HG03439 (cell line): ENCODE data around the gene TBL1X.

ENCODE experiments used
- ATAC-seq: cut with Tn5 transposase; IDR thresholded peaks from one replicate; pipeline ENCODE4 v1.9.1; 2021; ENCODE audit warnings: mild to moderate bottlenecking, moderate library complexity; ENCODE audit not compliant: unreplicated experiment

The TBL1X gene

DNA sequence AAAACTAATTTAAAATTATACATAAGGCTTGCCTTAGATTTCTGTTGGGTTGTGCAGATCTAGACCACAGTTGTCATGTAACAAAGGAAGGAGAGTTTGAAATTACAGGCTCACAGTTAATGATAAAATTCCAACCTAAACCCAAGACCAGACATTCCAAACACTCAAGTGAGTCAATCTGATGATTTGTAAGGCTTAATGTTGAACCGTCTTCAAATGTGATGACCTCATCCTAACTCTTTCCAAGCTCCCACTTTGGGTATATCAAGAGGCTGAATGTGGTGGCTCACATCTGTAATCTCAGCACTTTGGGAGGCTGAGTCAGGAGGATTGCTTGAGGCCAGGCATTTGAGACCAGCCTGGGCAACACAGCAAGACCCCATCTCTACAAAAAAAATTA, 149.2 kb downstream of the TBL1X start:
- no peak for ATAC-seq

DNA sequence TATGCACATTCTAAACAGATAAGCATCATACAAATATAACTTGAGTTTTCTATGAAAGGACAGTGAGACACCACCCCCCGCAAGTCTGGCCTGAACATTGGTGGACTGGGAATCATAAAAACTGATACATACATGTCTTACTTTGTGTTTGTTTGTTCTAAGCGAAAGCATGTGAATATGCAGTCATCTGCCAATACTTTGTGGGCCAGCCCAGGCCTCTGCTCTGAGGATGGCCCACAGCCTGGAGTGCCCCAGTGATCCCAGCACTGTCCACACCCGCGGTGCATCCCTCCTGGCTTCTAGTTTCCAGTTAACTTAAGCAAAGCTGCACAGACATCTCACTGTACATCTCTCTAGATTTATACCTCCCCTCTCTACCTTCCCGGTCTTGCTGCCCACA, 154.3 kb downstream of the TBL1X start:
- ATAC-seq = no peak

- no peak for ATAC-seq
Observed at GRCh38 chrX:9619581-9619980, 154.7 kb downstream of the TBL1X start.

DNA sequence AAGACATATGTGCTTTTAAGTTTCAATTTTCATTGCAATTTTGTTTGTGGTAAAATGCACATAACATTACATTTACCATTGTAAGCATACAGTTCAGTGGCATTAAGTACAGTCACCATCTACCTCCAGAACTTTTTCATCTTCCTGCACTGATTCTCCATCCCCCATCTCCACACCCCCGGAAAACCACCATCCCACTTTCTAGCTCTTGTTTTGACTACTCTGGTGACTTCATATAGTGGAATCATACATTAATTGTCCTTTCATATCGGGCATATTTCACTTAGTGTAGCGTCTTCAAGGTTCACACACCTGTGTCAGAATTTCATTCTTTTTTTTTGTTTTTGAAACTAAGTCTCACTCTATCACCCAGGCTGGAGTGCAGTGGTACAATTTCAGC, 157.3 kb downstream of the TBL1X start:
- ATAC-seq = no peak

DNA sequence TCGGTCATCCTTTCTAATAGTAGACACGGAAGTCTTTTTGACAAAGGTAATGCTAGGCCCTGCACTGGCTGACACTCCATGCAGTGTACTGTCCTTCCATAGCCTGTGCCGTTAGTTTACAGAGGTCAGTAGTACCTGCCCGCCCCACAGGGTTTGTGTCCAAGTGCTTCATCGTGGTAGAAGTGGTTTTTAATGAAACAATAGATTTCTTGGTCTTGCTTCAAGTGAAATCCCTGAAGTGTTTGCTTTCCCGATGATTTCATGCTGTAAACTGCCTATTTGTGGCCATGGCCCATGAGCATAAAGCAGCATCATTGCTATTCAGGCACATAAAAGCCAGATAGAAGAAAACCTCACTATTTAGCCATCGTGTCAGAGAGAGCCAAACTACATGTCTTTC, 161.5 kb downstream of the TBL1X start:
- ATAC-seq = no peak

GRCh38 chrX:9627922-9628321, 163.1 kb downstream of the TBL1X start:
- no peak for ATAC-seq

DNA sequence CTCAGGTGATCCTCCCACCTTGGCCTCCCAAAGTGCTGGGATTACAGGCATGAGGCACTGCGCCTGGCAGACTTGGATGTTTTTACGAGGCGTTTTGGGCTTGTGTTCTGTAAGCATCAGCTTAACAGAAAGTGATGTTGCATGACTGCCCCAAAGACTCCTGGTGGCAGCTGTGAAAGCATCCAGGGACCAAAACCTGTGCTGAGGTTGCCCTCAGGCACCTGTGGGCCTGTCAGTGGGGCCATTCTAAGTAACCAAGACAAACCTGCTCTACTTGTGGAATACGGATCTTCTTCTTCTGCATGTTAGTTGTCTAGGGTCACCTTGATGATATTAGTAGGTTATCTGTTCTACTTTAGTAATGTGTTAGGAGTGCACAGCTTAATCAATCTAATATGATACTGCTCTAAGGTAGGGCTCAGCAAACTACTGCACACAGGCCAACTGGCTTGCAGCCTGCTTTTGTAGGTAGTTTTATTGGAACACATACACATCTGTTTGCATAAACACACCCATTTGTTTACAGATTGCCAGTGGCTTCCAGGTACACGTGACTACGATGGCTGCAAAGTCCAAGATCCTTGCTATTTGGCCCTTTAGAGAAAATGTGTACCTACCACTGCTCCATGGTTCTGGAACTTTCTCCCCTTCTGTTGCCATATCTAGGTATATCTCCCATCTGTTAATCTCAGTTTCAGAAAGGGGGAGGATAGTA, 164.1 kb downstream of the TBL1X start:
- ATAC-seq = no peak

GRCh38 chrX:9634551-9634950, 169.7 kb downstream of the TBL1X start:
- ATAC-seq = no peak

DNA sequence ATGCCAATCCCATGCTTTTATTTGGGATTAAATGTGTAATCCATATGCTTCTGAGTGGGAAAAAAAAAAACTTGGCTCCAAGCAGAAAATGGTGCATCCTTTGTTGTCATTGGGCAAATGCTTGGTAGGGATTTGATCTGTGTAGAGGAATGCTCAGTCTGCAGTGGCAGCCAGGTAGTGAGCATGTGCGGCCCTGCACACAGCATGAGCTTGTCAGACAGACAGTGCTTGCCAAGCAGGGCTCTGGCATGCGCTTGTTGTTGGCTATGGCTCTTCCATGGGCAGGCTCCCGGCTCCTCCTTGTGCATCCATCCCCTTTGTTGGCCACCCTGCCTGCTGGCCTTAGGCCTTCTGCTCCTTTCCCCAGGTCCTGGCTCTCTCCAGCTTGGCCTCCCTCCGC, 170.5 kb downstream of the TBL1X start:
- no peak for ATAC-seq

- no peak for ATAC-seq
Observed at GRCh38 chrX:9635803-9636202, 170.9 kb downstream of the TBL1X start.

- no peak for ATAC-seq
Observed at GRCh38 chrX:9638871-9639270, 174.0 kb downstream of the TBL1X start.

GRCh38 chrX:9642270-9642995, 177.6 kb downstream of the TBL1X start:
- ATAC-seq = no peak

- ATAC-seq = no peak
Observed at GRCh38 chrX:9643807-9644206, 178.9 kb downstream of the TBL1X start.

DNA sequence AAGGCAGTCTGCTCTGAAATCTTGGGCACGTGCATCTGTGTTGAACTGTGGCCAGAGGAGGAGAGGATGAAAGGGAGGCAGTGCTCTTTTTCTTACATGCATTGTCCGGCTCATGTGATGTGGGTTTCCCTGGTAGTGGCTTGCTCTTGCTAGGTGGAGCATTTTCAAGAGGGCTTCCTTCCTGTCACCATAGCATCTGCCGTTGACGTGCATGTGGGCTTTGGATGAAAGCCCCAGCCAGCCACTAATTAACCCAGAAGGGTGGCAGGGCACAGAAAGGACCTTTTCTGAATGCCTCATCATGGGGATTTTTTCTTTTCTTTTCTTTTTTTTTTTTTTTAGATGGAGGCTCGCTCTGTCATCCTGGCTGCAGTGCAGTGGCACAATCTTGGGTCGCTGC, 179.5 kb downstream of the TBL1X start:
- peak; percentile 76 for ATAC-seq

GRCh38 chrX:9646471-9647224, 181.8 kb downstream of the TBL1X start:
- no peak for ATAC-seq

- no peak for ATAC-seq
Observed at GRCh38 chrX:9647431-9647830, 182.6 kb downstream of the TBL1X start.

DNA sequence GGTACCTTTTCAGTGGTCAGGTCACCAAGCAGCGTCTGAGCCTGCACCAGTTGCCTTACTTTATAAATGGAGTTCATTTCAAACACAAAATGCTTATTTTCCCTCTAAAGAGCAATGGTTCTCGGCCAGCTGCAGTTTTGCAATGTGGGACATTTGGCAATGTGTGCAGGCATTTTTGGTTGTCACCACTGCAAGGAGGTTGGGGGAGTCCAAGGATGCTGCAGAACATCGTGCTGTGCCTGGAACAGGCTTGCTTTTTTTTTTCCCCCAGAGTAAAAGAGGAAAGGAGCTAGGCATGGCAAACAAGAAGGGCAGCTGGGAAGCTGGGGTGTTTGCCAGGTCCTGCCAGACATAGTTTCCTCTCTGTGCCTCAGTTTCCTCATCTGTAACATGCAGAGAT, 185.2 kb downstream of the TBL1X start:
- ATAC-seq = no peak

- ATAC-seq = no peak
Observed at GRCh38 chrX:9651737-9652136, 186.9 kb downstream of the TBL1X start.

GRCh38 chrX:9654929-9655328, 190.1 kb downstream of the TBL1X start:
- ATAC-seq = no peak

DNA sequence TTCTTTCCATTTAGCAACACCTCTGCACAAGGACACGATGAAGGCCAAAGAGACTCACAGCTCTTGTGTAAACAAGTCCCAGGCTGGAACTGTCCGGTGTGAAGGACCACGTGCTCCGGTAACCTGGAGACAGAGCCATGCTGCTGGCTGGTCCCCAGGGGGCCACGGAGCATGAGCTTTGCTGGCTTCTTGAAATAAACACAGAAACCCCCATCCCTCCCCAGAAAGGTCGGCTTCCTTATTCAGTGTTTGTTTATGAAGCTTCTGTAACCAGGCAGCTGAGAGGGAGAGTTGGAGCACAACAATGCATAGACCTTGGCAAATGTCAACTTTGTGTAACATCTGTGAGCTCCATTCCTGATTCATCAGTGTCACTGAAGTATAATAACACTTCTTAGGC, 191.4 kb downstream of the TBL1X start:
- peak; percentile 54 for ATAC-seq

- ATAC-seq = no peak
Observed at GRCh38 chrX:9656871-9657270, 192.0 kb downstream of the TBL1X start.
